ENCODE results near the gene VPS26A. TPM values are rescaled to one million over a fixed set of nuclear protein-coding genes. Genes with fewer than 3 reads are reported as not detected.

Gene VPS26A
- total and polyA plus RNA-seq, 2 experiments from 2014 or later = 29.0 to 41.6 TPM

GRCh38 chr10:69078311-69078710 is 45.7 kb upstream of the VPS26A start (continued):
- TF ChIP-seq ZNF462 (CRISPR knock-in tag; IDR thresholded peaks at IDR 0.05) (no peak), EZH2 (IDR thresholded peaks at IDR 0.05; ENCODE audit: low read depth, unreplicated experiment) (no peak)
- TF ChIP-seq, protein P1, sequence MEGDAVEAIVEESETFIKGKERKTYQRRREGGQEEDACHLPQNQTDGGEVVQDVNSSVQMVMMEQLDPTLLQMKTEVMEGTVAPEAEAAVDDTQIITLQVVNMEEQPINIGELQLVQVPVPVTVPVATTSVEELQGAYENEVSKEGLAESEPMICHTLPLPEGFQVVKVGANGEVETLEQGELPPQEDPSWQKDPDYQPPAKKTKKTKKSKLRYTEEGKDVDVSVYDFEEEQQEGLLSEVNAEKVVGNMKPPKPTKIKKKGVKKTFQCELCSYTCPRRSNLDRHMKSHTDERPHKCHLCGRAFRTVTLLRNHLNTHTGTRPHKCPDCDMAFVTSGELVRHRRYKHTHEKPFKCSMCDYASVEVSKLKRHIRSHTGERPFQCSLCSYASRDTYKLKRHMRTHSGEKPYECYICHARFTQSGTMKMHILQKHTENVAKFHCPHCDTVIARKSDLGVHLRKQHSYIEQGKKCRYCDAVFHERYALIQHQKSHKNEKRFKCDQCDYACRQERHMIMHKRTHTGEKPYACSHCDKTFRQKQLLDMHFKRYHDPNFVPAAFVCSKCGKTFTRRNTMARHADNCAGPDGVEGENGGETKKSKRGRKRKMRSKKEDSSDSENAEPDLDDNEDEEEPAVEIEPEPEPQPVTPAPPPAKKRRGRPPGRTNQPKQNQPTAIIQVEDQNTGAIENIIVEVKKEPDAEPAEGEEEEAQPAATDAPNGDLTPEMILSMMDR (conservative IDR thresholded peaks at IDR 0.05; ENCODE audit: low read depth in 2 of 2) = no peak

GRCh38 chr10:69080226-69080625 is 43.8 kb upstream of the VPS26A start:
- no peaks in the 10 kb centered on the region for H3K9me2 ChIP-seq (ENCODE audit: insufficient read depth)
- H3K9me3 Mint-ChIP-seq = no peaks in the 10 kb centered on the region
- no peak overlapping the region for H3K4me3 Mint-ChIP-seq
- H3K4me3 ChIP-seq = no peak overlapping the region
- no peak overlapping the region for H3K27ac ChIP-seq (ENCODE audit: low read depth)
- H4K20me1 ChIP-seq (replicated peaks; ENCODE audit: insufficient read depth) = no peaks in the 10 kb centered on the region
- DNase-seq (ENCODE audit: low spot score) (no peak), ATAC-seq (no peak)
- H3K79me2 ChIP-seq (replicated peaks; ENCODE audit: insufficient read depth) = no peaks in the 10 kb centered on the region
- H3K36me3 Mint-ChIP-seq (ENCODE audit: low read depth) = no peaks in the 10 kb centered on the region
- no peak overlapping the region for H3K4me2 ChIP-seq
- no peaks in the 10 kb centered on the region for H3K27me3 ChIP-seq (ENCODE audit: insufficient read depth)
- H3K4me1 ChIP-seq (ENCODE audit: insufficient read depth) = no peaks in the 10 kb centered on the region; the same call in 1 of the 2 replicates
- no peaks in the 10 kb centered on the region for H3K27me3 Mint-ChIP-seq (ENCODE audit: insufficient read depth, low read depth, poor library complexity)
- peaks cover 1% of the 10 kb centered on the region; the same call in 2 of the 3 replicates for H3K4me1 Mint-ChIP-seq
- no peaks in the 10 kb centered on the region for H3K36me3 ChIP-seq (ENCODE audit: insufficient read depth)
- H2AFZ ChIP-seq = no peak overlapping the region
- no peaks in the 10 kb centered on the region for H3F3A ChIP-seq (replicated peaks; ENCODE audit: low read depth)
- no peak overlapping the region for H3K27ac Mint-ChIP-seq
- TF ChIP-seq ZNF462 (CRISPR knock-in tag; IDR thresholded peaks at IDR 0.05) = no peak
- no peak for TF ChIP-seq POLR2AphosphoS5 (IDR thresholded peaks at IDR 0.05; ENCODE audit: low read depth)
- no peak for TF ChIP-seq EZH2phosphoT487 (IDR thresholded peaks at IDR 0.05; ENCODE audit: unreplicated experiment)
- no peak for TF ChIP-seq CREB1 (CRISPR knock-in tag; IDR thresholded peaks at IDR 0.05; ENCODE audit: low read depth)
- TF ChIP-seq ZNF114 (CRISPR knock-in tag; IDR thresholded peaks at IDR 0.05) = no peak
- no peak for TF ChIP-seq ZNF331 (CRISPR knock-in tag; IDR thresholded peaks at IDR 0.05; ENCODE audit: low read depth)
- no peak for TF ChIP-seq EZH2 (IDR thresholded peaks at IDR 0.05; ENCODE audit: low read depth, unreplicated experiment)

All from GM23338 (cell line).